VCaP (cell line): ENCODE results near the gene PTPRT.

ENCODE experiments used
- H3K27ac ChIP-seq: fragments of 450-650 bp; 2 replicates; pipeline ENCODE4 v1.5.1; 2017
- CTCF ChIP-seq: fragments of 450-650 bp; conservative IDR thresholded peaks from 2 replicates; pipeline ENCODE4 v1.5.1; 2017; ENCODE audit warnings: mild to moderate bottlenecking, moderate library complexity

The PTPRT gene

GRCh38 chr20:42988319-42988718, 201.4 kb downstream of the PTPRT start:
- H3K27ac ChIP-seq, result no peak overlapping the region
- TF ChIP-seq CTCF, result no peak

GRCh38 chr20:42987376-42988114, 202.2 kb downstream of the PTPRT start:
- H3K27ac ChIP-seq, result no peak overlapping the region
- no peak for TF ChIP-seq CTCF

- TF ChIP-seq CTCF, result no peak
- H3K27ac ChIP-seq, result no peak overlapping the region
Measured at GRCh38 chr20:42986143-42986773, 203.4 kb downstream of the PTPRT start.

- no peak overlapping the region for H3K27ac ChIP-seq
- TF ChIP-seq CTCF, result no peak
Measured at GRCh38 chr20:42985628-42986027, 204.1 kb downstream of the PTPRT start.

DNA sequence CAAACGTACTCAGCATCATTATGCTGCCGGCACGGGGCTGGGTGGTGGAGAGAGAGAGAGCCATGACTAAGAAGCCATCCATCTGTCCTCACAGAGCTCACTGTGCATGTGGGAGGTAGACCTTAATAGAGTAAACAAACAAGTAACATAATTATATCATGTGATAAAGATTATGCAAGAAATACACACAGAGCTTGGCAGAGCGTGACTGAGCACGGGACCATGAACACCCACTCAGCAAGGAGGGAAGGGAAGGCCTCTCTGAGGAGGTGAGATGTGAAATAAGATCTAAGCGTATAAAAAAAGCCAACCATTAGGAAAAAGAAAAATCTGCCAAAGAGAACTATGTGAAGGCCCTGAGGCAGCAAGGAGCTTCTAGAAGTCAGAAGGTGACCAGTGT, 207.5 kb downstream of the PTPRT start:
- no peak overlapping the region for H3K27ac ChIP-seq
- no peak for TF ChIP-seq CTCF

GRCh38 chr20:42981253-42981652, 208.5 kb downstream of the PTPRT start:
- no peak overlapping the region for H3K27ac ChIP-seq
- no peak for TF ChIP-seq CTCF

DNA sequence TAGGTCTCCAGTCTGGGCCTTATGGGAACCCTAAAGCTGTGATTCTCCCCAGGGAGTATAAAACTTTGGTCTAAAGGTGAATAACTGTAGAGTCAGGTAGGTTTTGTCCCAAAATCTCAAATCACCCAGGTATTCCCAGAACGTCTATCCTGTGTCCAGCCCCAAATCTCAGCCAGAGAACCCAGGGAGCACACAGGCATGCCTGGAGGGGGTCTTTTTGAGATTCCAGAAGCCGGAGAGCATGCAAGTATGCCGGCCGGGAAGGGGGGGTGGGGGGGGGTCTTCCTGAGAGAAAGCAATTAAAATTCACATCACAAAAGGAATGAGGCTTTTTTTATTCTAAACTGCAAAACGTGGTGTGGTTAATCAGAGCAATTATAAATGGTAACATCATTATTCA, 210.0 kb downstream of the PTPRT start:
- no peak for TF ChIP-seq CTCF
- H3K27ac ChIP-seq, result no peak overlapping the region
